H9 (cell line): ENCODE results near the gene NEGR1. TPM values are rescaled to one million over a fixed set of nuclear protein-coding genes. Genes with fewer than 3 reads are reported as not detected.

ENCODE experiments used
- DNase-seq: peaks from one replicate; pipeline ENCODE4 v3.0.0-alpha.2; 2017
- H2AFZ ChIP-seq: one replicate; pipeline ENCODE4 v1.6.1; 2013; ENCODE audit warnings: mild to moderate bottlenecking, low read length, control low read depth, moderate library complexity
- H2AK5ac ChIP-seq: 2 replicates; pipeline ENCODE4 v1.6.1; 2013; ENCODE audit warnings: low read length, control low read depth, mixed read lengths; ENCODE audit not compliant: insufficient read length
- H2BK120ac ChIP-seq: one replicate; pipeline ENCODE4 v1.6.1; 2013; ENCODE audit warnings: low read depth, mild to moderate bottlenecking, low read length, control low read depth, inconsistent platforms; ENCODE audit not compliant: poor library complexity, severe bottlenecking
- H2BK12ac ChIP-seq: 2 replicates; pipeline ENCODE4 v1.6.1; 2013; ENCODE audit warnings: low read length, control low read depth, mixed read lengths, low read depth; ENCODE audit not compliant: insufficient read length
- H2BK15ac ChIP-seq: 2 replicates; pipeline ENCODE4 v1.6.1; 2013; ENCODE audit warnings: low read depth, low read length, control low read depth
- H2BK20ac ChIP-seq: one replicate; pipeline ENCODE4 v1.6.1; 2013; ENCODE audit warnings: low read depth, mild to moderate bottlenecking, low read length, control low read depth, inconsistent platforms; ENCODE audit not compliant: poor library complexity, severe bottlenecking
- H2BK5ac ChIP-seq: 2 replicates; pipeline ENCODE4 v1.6.1; 2013; ENCODE audit warnings: low read length, control low read depth, mixed read lengths; ENCODE audit not compliant: insufficient read length
- H3K14ac ChIP-seq: 2 replicates; pipeline ENCODE4 v1.6.1; 2013; ENCODE audit warnings: low read length, control low read depth; ENCODE audit not compliant: insufficient read depth
- H3K18ac ChIP-seq: 2 replicates; pipeline ENCODE4 v1.6.1; 2013; ENCODE audit warnings: low read depth, mild to moderate bottlenecking, mixed read lengths, low read length, control low read depth; ENCODE audit not compliant: insufficient read length
- H3K23ac ChIP-seq: 2 replicates; pipeline ENCODE4 v1.6.1; 2013; ENCODE audit warnings: low read length, control low read depth, mixed read lengths, low read depth; ENCODE audit not compliant: insufficient read length
- H3K23me2 ChIP-seq: 2 replicates; pipeline ENCODE4 v1.6.1; 2013; ENCODE audit warnings: low read depth, mild to moderate bottlenecking, mixed read lengths, low read length, control low read depth; ENCODE audit not compliant: insufficient read length, poor library complexity, severe bottlenecking
- H3K27ac ChIP-seq: 2 replicates; pipeline ENCODE4 v1.5.1; 2013; ENCODE audit warnings: low read length, control low read depth, mixed read lengths, low read depth; ENCODE audit not compliant: insufficient read length
- H3K27me3 ChIP-seq: 2 replicates; pipeline ENCODE4 v1.6.1; 2013; ENCODE audit warnings: low read length, control low read depth, inconsistent platforms; ENCODE audit not compliant: insufficient read depth
- H3K4ac ChIP-seq: 2 replicates; pipeline ENCODE4 v1.6.1; 2013; ENCODE audit warnings: low read depth, mild to moderate bottlenecking, control low read depth, inconsistent platforms, low read length, moderate library complexity
- H3K4me1 ChIP-seq: 2 replicates; pipeline ENCODE4 v1.6.1; 2013; ENCODE audit warnings: low read length, control low read depth, inconsistent platforms; ENCODE audit not compliant: insufficient read depth
- H3K4me2 ChIP-seq: 2 replicates; pipeline ENCODE4 v1.6.1; 2013; ENCODE audit warnings: low read length, control low read depth, mixed read lengths; ENCODE audit not compliant: insufficient read length, insufficient read depth
- H3K56ac ChIP-seq: 2 replicates; pipeline ENCODE4 v1.6.1; 2013; ENCODE audit warnings: low read depth, mild to moderate bottlenecking, mixed read lengths, low read length, control low read depth; ENCODE audit not compliant: insufficient read length
- H3K79me1 ChIP-seq: 2 replicates; pipeline ENCODE4 v1.6.1; 2013; ENCODE audit warnings: low read depth, mild to moderate bottlenecking, moderate library complexity, low read length, control low read depth, inconsistent platforms; ENCODE audit not compliant: insufficient read depth, poor library complexity, severe bottlenecking
- H3K79me2 ChIP-seq: 2 replicates; pipeline ENCODE4 v1.6.1; 2013; ENCODE audit warnings: low read length, control low read depth, inconsistent platforms; ENCODE audit not compliant: insufficient read depth
- H3K9ac ChIP-seq: 2 replicates; pipeline ENCODE4 v1.6.1; 2013; ENCODE audit warnings: low read length, control low read depth, mixed read lengths; ENCODE audit not compliant: insufficient read length; ENCODE audit errors: extremely low read depth
- H3K9me3 ChIP-seq: one replicate; pipeline ENCODE4 v1.6.1; 2013; ENCODE audit warnings: low read depth, low read length, inconsistent platforms; ENCODE audit not compliant: control insufficient read depth
- H3T11ph ChIP-seq: one replicate; pipeline ENCODE4 v1.6.1; 2013; ENCODE audit warnings: mild to moderate bottlenecking, low read length, control low read depth, inconsistent platforms
- H4K20me1 ChIP-seq: one replicate; pipeline ENCODE4 v1.6.1; 2013; ENCODE audit not compliant: control insufficient read depth, insufficient read length, insufficient read depth
- H4K5ac ChIP-seq: 2 replicates; pipeline ENCODE4 v1.6.1; 2013; ENCODE audit warnings: low read depth, mild to moderate bottlenecking, mixed read lengths, low read length, control low read depth; ENCODE audit not compliant: insufficient read length
- H4K8ac ChIP-seq: replicated peaks from 2 replicates; pipeline ENCODE4 v1.6.1; 2013; ENCODE audit warnings: low read length, control low read depth, mixed read lengths, low read depth; ENCODE audit not compliant: insufficient read length
- H4K91ac ChIP-seq: 2 replicates; pipeline ENCODE4 v1.6.1; 2013; ENCODE audit warnings: low read depth, mild to moderate bottlenecking, moderate library complexity, mixed read lengths, low read length, control low read depth; ENCODE audit not compliant: insufficient read length
- H3K27ac Mint-ChIP-seq, 3 experiments: 2 replicates in 2 of 3; 3 replicates in 1 of 3; pipeline ENCODE4 v1.8.0; 2020 to 2021; ENCODE audit warnings: mixed read lengths in 3 of 3, mild to moderate bottlenecking in 1 of 3, moderate library complexity in 1 of 3
- H3K27me3 Mint-ChIP-seq: 2 replicates; pipeline ENCODE4 v1.8.0; 2021; ENCODE audit warnings: low read depth, mild to moderate bottlenecking, moderate library complexity, mixed read lengths
- H3K36me3 Mint-ChIP-seq, 3 experiments: 2 replicates in 2 of 3; 3 replicates in 1 of 3; pipeline ENCODE4 v1.8.0; 2020 to 2021; ENCODE audit warnings: low read depth in 3 of 3, mixed read lengths in 3 of 3; ENCODE audit not compliant: insufficient read depth in 1 of 3
- H3K4me1 Mint-ChIP-seq, 2 experiments: 2 replicates each; pipeline ENCODE4 v1.8.0; 2020; ENCODE audit warnings: mixed read lengths in 2 of 2
- H3K4me3 Mint-ChIP-seq, 2 experiments: 2 replicates in 1 of 2; 3 replicates in 1 of 2; pipeline ENCODE4 v1.8.0; 2020 to 2021; ENCODE audit warnings: mild to moderate bottlenecking in 2 of 2, mixed read lengths in 2 of 2, moderate library complexity in 1 of 2
- H3K9me3 Mint-ChIP-seq, 2 experiments: 2 replicates in 1 of 2; 3 replicates in 1 of 2; pipeline ENCODE4 v1.8.0; 2020; ENCODE audit warnings: mild to moderate bottlenecking in 2 of 2, mixed read lengths in 2 of 2, moderate library complexity in 1 of 2
- WGBS: extraction: QIAGEN DNeasy Blood & Tissue Kit; methylation state at CpG from one replicate; pipeline ENCODE4 v1.1.7; 2013; ENCODE audit warnings: missing lambda C conversion rate, low lambda C conversion rate, mixed read lengths; ENCODE audit not compliant: insufficient read length; ENCODE audit errors: extremely low coverage; 5-methylcytosine and 5-hydroxymethylcytosine counted together
- total RNA-seq: library from RNA; stranded (reverse); gene quantifications from 2 replicates; pipeline ENCODE4 v1.2.1, GENCODE V29; 2021
- TF ChIP-seq, protein P1 (sequence below): fragments of 200-600 bp; sonication (generic); conservative IDR thresholded peaks from 3 replicates; pipeline ENCODE4 v1.8.0; 2021; ENCODE audit warnings: antibody characterized with exemption, mild to moderate bottlenecking

NEGR1 gene
- total RNA-seq, 1 experiment from 2014 or later, result 0.13 TPM

DNA sequence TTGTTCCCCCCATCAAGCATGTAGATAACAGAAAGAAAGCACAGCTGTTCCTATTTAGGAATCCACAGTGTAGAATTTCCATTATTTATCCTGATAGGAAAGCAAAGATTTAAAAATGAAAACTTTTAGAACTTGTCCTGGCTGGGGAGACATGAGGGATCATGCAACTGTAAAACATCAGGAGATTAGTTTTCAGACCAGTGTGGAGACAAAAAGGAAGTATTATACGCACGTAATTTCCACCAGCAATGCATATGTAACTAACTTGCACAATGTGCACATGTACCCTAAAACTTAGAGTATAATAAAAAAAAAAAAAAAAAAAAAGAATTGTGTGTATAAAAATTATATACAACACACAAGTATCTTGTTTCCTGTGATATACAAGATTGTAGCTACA, 172.4 kb downstream of the NEGR1 start:
- H2AFZ ChIP-seq, result no peak overlapping the region
- no peak overlapping the region for H2BK5ac ChIP-seq
- H4K8ac ChIP-seq, result no peak overlapping the region
- Mint-ChIP-seq H3K27me3 (no peaks in the 10 kb centered on the region), H3K36me3 (no peaks in the 10 kb centered on the region), H3K4me3 (no peak overlapping the region), H3K9me3 (no peaks in the 10 kb centered on the region), H3K4me1 (no peaks in the 10 kb centered on the region), H3K27ac (no peak overlapping the region; a peak in 1 of 7 replicates)
- H3T11ph ChIP-seq, result no peak overlapping the region
- no peak overlapping the region for H3K14ac ChIP-seq
- no peak overlapping the region for H2BK20ac ChIP-seq
- no peak overlapping the region for H2AK5ac ChIP-seq
- H3K23ac ChIP-seq, result no peak overlapping the region
- no peaks in the 10 kb centered on the region for H3K27me3 ChIP-seq
- no peak overlapping the region for H3K4me2 ChIP-seq
- TF ChIP-seq, protein P1, sequence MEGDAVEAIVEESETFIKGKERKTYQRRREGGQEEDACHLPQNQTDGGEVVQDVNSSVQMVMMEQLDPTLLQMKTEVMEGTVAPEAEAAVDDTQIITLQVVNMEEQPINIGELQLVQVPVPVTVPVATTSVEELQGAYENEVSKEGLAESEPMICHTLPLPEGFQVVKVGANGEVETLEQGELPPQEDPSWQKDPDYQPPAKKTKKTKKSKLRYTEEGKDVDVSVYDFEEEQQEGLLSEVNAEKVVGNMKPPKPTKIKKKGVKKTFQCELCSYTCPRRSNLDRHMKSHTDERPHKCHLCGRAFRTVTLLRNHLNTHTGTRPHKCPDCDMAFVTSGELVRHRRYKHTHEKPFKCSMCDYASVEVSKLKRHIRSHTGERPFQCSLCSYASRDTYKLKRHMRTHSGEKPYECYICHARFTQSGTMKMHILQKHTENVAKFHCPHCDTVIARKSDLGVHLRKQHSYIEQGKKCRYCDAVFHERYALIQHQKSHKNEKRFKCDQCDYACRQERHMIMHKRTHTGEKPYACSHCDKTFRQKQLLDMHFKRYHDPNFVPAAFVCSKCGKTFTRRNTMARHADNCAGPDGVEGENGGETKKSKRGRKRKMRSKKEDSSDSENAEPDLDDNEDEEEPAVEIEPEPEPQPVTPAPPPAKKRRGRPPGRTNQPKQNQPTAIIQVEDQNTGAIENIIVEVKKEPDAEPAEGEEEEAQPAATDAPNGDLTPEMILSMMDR, result no peak
- H3K23me2 ChIP-seq, result no peaks in the 10 kb centered on the region
- H2BK12ac ChIP-seq, result no peak overlapping the region
- no peak overlapping the region for H3K27ac ChIP-seq
- H3K56ac ChIP-seq, result no peak overlapping the region
- H4K20me1 ChIP-seq, result no peaks in the 10 kb centered on the region
- no peak overlapping the region for H4K5ac ChIP-seq
- H2BK15ac ChIP-seq, result no peak overlapping the region
- no peak overlapping the region for H3K18ac ChIP-seq
- H2BK120ac ChIP-seq, result no peak overlapping the region
- WGBS, result no CpG with 5 or more reads among the region's 2 CpGs
- no peaks in the 10 kb centered on the region for H3K79me2 ChIP-seq
- no peaks in the 10 kb centered on the region for H3K79me1 ChIP-seq
- H3K4ac ChIP-seq, result no peak overlapping the region
- no peak overlapping the region for H4K91ac ChIP-seq
- DNase-seq, result no peak
- H3K9ac ChIP-seq, result no peak overlapping the region
- H3K9me3 ChIP-seq, result no peaks in the 10 kb centered on the region
- no peaks in the 10 kb centered on the region for H3K4me1 ChIP-seq
